ENCODE results near the gene LRIT2. TPM values are rescaled to one million over a fixed set of nuclear protein-coding genes. Genes with fewer than 3 reads are reported as not detected.

The LRIT2 gene
- total RNA-seq, 2 donors from 2014 or later = not detected

GRCh38 chr10:84208023-84208422 is 17.3 kb downstream of the LRIT2 start:
- H3K4me1 ChIP-seq = no peaks in the 10 kb centered on the region
- no peak overlapping the region for H3K27ac ChIP-seq
- H3K4me3 ChIP-seq = no peak overlapping the region
- no peaks in the 10 kb centered on the region for H3K36me3 ChIP-seq
- DNase-seq (ENCODE audit: low spot score) = no peak
- no peaks in the 10 kb centered on the region for H3K27me3 ChIP-seq
- no peaks in the 10 kb centered on the region for H3K9me3 ChIP-seq
- TF ChIP-seq, protein P1, sequence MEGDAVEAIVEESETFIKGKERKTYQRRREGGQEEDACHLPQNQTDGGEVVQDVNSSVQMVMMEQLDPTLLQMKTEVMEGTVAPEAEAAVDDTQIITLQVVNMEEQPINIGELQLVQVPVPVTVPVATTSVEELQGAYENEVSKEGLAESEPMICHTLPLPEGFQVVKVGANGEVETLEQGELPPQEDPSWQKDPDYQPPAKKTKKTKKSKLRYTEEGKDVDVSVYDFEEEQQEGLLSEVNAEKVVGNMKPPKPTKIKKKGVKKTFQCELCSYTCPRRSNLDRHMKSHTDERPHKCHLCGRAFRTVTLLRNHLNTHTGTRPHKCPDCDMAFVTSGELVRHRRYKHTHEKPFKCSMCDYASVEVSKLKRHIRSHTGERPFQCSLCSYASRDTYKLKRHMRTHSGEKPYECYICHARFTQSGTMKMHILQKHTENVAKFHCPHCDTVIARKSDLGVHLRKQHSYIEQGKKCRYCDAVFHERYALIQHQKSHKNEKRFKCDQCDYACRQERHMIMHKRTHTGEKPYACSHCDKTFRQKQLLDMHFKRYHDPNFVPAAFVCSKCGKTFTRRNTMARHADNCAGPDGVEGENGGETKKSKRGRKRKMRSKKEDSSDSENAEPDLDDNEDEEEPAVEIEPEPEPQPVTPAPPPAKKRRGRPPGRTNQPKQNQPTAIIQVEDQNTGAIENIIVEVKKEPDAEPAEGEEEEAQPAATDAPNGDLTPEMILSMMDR (IDR thresholded peaks at IDR 0.05) = no peak

GRCh38 chr10:84205853-84206525 is 19.4 kb downstream of the LRIT2 start:
- Histone ChIP-seq H3K4me3 (no peak overlapping the region), H3K9me3 (no peaks in the 10 kb centered on the region), H3K4me1 (no peaks in the 10 kb centered on the region), H3K36me3 (no peaks in the 10 kb centered on the region), H3K27me3 (no peaks in the 10 kb centered on the region), H3K27ac (no peak overlapping the region)
- TF ChIP-seq, protein P1 (IDR thresholded peaks at IDR 0.05) = no peak
- DNase-seq (ENCODE audit: low spot score) = no peak

DNA sequence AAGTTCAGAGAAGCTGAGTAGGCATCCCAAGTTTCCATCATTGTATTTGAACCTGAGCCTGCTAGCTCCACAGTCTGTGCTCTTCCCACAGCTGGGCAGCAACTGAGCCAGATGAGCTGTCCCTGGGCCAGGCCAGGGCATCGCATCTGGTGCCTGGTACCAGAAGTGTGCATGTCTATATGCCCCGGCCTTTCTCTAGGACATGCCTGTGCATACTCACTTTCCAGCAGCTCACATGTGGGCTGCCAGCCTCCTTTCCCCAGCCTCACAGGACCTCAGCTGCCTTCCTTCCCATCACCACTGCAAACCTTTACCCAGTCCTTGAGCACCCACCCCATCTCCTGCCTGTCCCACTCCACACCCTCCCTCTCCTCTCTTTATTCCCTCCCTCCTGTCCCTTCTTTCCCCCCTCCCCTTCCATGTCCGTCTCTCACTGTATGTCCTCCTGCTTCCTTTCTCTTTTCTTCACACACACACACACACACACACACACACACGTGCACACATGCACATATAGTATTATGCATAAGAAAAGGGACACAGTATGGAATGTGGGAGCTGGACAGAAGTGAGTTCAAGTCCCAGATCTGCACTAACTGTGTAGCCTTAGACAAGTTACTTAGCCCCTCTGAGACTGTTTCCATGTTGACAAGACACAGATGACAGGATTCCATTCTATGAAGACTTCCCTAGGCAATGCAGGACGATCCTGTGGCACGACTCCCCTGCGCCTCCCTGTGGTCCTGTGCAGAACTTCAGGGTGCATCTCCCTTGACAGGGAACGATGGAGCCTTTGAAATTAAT is 20.1 kb downstream of the LRIT2 start:
- Histone ChIP-seq H3K27me3 (no peaks in the 10 kb centered on the region), H3K4me3 (no peak overlapping the region), H3K4me1 (no peaks in the 10 kb centered on the region), H3K36me3 (no peaks in the 10 kb centered on the region), H3K9me3 (no peaks in the 10 kb centered on the region), H3K27ac (no peak overlapping the region)
- DNase-seq (ENCODE audit: low spot score) = no peak
- TF ChIP-seq, protein P1 (IDR thresholded peaks at IDR 0.05) = peak; percentile 49 to 77

DNA sequence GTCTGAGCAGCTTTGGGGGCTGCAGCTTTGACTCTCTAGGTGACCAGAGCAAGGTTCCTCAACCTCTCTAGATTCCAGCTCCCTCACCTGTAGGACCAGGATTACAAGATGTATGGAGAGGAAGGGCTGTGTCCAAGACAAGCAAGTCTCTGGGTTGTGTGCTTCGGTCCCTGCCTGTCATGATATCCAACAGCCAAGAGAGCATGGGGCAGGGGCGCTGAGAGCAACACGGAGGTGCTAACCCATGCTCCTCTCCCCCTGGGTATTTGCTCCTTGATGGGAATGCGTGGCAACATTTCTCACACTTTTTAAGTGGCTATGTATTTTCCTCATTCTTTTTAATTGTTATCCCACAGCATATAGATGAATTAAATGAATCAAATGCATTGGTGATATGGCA is 20.7 kb downstream of the LRIT2 start:
- TF ChIP-seq, protein P1 (IDR thresholded peaks at IDR 0.05) = no peak
- DNase-seq (ENCODE audit: low spot score) = no peak
- H3K36me3 ChIP-seq = no peaks in the 10 kb centered on the region
- no peaks in the 10 kb centered on the region for H3K9me3 ChIP-seq
- H3K27ac ChIP-seq = no peak overlapping the region
- no peaks in the 10 kb centered on the region for H3K4me1 ChIP-seq
- H3K4me3 ChIP-seq = no peak overlapping the region
- no peaks in the 10 kb centered on the region for H3K27me3 ChIP-seq

DNA sequence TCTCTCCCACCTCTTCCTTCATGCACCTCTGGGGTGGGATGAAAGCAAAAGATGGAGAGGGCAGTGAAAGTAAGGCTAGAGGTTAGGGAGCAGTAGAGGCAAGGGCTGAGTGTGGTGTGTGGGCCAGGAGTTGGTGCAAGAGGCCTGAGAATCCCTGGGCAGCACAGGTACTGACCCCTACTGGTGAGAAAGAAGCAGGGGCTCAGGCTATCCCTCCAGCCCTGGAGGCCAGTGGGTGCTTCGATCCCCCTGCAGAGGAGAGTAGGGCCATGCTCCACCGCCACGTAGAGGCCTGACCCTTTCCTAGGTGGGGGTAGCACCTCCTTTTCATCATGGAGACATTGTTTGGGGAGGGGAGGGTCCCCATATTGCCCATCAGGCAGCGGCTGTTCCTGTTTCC is 21.2 kb downstream of the LRIT2 start:
- H3K4me1 ChIP-seq = no peaks in the 10 kb centered on the region
- H3K36me3 ChIP-seq = no peaks in the 10 kb centered on the region
- H3K27me3 ChIP-seq = no peaks in the 10 kb centered on the region
- no peak overlapping the region for H3K4me3 ChIP-seq
- TF ChIP-seq, protein P1 (IDR thresholded peaks at IDR 0.05) = no peak
- no peaks in the 10 kb centered on the region for H3K9me3 ChIP-seq
- DNase-seq (ENCODE audit: low spot score) = no peak
- H3K27ac ChIP-seq = no peak overlapping the region
